ENCODE measurements around the gene VAMP7. TPM values are rescaled to one million over a fixed set of nuclear protein-coding genes. Genes with fewer than 3 reads are reported as not detected.
"Not testable (repeated sequence)": the region's sequence is repeated elsewhere in the genome, so short reads cannot be mapped to it uniquely, and the experiment has no call there.

Gene VAMP7
- total RNA-seq, result 10 to 100 TPM; 33.6 to 35.5 TPM

- POLR2A ChIA-PET, result no interaction called here
These were observed at the start of gene VAMP7 for GRCh38 chrX:155881158-155881993. TSS of gene VAMP7 (plus strand) at chrX:155881345. CDS start at chrX:155889467, 8,122 bp downstream.

GRCh38 chrX:155841232-155841631 is 39.9 kb upstream of the VAMP7 start:
- Mint-ChIP-seq H3K27me3 (ENCODE audit: low read depth) (no peaks in the 10 kb centered on the region), H3K27ac (no peak overlapping the region), H3K9me3 (ENCODE audit: insufficient read depth) (peaks cover 9% of the 10 kb centered on the region), H3K4me3 (no peak overlapping the region), H3K4me1 (ENCODE audit: low read depth) (no peaks in the 10 kb centered on the region), H3K36me3 (ENCODE audit: low read depth) (no peaks in the 10 kb centered on the region)
- POLR2A ChIA-PET, result no interaction called here
- DNase-seq (no peak), ATAC-seq (no peak)
- CTCF ChIA-PET, result no interaction called here

More at GRCh38 chrX:155881158-155881993, at the start of gene VAMP7:
- Mint-ChIP-seq H3K27ac (peak within 1 kb of the TSS; percentile 90), H3K4me3 (peak within 1 kb of the TSS; percentile 86), H3K4me1 (ENCODE audit: low read depth) (peaks cover 8% of the 10 kb centered on the region), H3K27me3 (ENCODE audit: low read depth) (peaks cover 3% of the 10 kb centered on the region), H3K36me3 (ENCODE audit: low read depth) (peaks cover 3% of the 10 kb centered on the region), H3K9me3 (ENCODE audit: insufficient read depth) (no peaks in the 10 kb centered on the region)
- CTCF ChIA-PET, result no interaction called here
- DNase-seq, result peak; percentile 88
- ATAC-seq, result peak; percentile 99

DNA sequence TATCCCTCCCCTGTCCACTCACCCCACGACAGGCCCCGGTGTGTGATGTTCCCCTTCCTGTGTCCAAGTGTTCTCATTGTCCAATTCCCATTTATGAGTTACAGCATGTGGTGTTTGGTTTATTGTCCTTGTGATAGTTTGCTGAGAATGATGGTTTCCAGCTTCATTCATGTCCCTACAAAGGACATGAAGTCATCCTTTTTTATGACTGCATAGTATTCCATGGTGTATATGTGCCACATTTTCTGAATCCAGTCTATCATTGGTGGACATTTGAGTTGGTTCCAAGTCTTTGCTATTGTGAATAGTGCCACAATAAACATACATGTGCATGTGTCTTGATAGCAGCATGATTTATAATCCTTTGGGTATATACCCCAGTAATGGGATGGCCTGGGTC is 29.4 kb upstream of the VAMP7 start:
- CTCF ChIA-PET; H3K27ac Mint-ChIP-seq; DNase-seq; H3K4me3 Mint-ChIP-seq; ATAC-seq; POLR2A ChIA-PET; H3K36me3 Mint-ChIP-seq (ENCODE audit: low read depth); H3K4me1 Mint-ChIP-seq (ENCODE audit: low read depth); H3K27me3 Mint-ChIP-seq (ENCODE audit: low read depth); H3K9me3 Mint-ChIP-seq (ENCODE audit: insufficient read depth): not testable (repeated sequence)

GRCh38 chrX:155857561-155857960 is 23.6 kb upstream of the VAMP7 start:
- Mint-ChIP-seq H3K4me3 (no peak overlapping the region), H3K4me1 (ENCODE audit: low read depth) (no peaks in the 10 kb centered on the region), H3K9me3 (ENCODE audit: insufficient read depth) (no peaks in the 10 kb centered on the region), H3K27me3 (ENCODE audit: low read depth) (peaks cover 10% of the 10 kb centered on the region), H3K36me3 (ENCODE audit: low read depth) (no peaks in the 10 kb centered on the region), H3K27ac (no peak overlapping the region)
- ChIA-PET CTCF (no interaction called here), POLR2A (no interaction called here)
- DNase-seq (no peak), ATAC-seq (no peak)

DNA sequence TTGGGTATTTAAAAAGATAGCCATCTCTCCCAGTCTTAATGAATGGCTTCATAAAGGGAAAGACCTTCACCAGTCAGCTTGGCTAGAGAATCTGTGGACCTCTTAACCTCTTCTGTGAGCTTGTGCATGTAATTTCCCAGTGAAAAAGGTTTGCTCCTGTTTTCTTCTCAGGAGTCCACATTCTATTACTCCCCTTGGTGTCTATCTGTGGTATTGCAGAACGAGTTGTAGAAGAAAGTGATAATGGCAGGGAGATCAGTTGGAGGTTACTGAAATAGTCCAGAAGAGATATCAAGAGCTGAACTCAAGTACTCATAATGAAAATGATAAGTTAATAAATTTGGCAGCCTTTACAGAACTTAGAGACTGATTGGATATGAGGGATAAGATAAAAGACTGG is 16.5 kb upstream of the VAMP7 start:
- CTCF ChIA-PET, result no interaction called here
- ATAC-seq, result no peak
- Mint-ChIP-seq H3K9me3 (ENCODE audit: insufficient read depth) (peaks cover 13% of the 10 kb centered on the region), H3K27ac (no peak overlapping the region), H3K27me3 (ENCODE audit: low read depth) (peaks cover 3% of the 10 kb centered on the region), H3K36me3 (ENCODE audit: low read depth) (no peaks in the 10 kb centered on the region), H3K4me1 (ENCODE audit: low read depth) (no peaks in the 10 kb centered on the region), H3K4me3 (no peak overlapping the region)
- no peak for DNase-seq
- POLR2A ChIA-PET, result no interaction called here

DNA sequence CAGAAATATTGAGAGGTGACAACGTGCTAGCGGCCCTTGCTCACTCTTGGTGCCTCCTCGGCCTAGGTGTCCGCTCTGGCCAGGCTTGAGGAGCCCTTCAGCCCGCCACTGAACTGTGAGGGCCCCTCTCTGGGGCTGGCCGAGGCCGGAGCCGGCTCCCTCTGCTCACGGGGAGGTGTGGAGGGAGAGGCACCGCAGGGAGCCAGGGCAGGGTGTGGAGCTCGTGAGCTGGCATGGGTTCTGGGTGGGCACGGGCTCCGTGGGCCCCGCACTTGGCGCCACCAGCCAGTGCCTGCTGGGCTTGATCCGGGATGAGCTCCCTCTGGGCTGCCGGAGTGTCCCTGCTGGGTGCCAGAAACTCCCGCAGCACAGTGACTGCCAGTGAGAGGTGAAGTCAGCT is 16.0 kb upstream of the VAMP7 start:
- Mint-ChIP-seq H3K4me3 (no peak overlapping the region), H3K27ac (no peak overlapping the region), H3K27me3 (ENCODE audit: low read depth) (peaks cover 3% of the 10 kb centered on the region), H3K9me3 (ENCODE audit: insufficient read depth) (peaks cover 13% of the 10 kb centered on the region), H3K36me3 (ENCODE audit: low read depth) (no peaks in the 10 kb centered on the region), H3K4me1 (ENCODE audit: low read depth) (no peaks in the 10 kb centered on the region)
- ATAC-seq (no peak), DNase-seq (no peak)
- ChIA-PET CTCF (no interaction called here), POLR2A (no interaction called here)

- no peak for DNase-seq
- no peaks in the 10 kb centered on the region for H3K36me3 Mint-ChIP-seq (ENCODE audit: low read depth)
- H3K27me3 Mint-ChIP-seq (ENCODE audit: low read depth), result no peaks in the 10 kb centered on the region
- no peak overlapping the region for H3K27ac Mint-ChIP-seq
- CTCF ChIA-PET, result no interaction called here
- no peaks in the 10 kb centered on the region for H3K4me1 Mint-ChIP-seq (ENCODE audit: low read depth)
- POLR2A ChIA-PET, result no interaction called here
- H3K4me3 Mint-ChIP-seq, result no peak overlapping the region
- no peak for ATAC-seq
- H3K9me3 Mint-ChIP-seq (ENCODE audit: insufficient read depth), result peaks cover 13% of the 10 kb centered on the region
These were observed 13.3 kb upstream of the VAMP7 start for GRCh38 chrX:155867821-155868220.

GRCh38 chrX:155870958-155871357 is 10.2 kb upstream of the VAMP7 start:
- POLR2A ChIA-PET, result no interaction called here
- no peak overlapping the region for H3K4me3 Mint-ChIP-seq
- CTCF ChIA-PET, result no interaction called here
- no peak overlapping the region for H3K27ac Mint-ChIP-seq
- ATAC-seq, result no peak
- H3K27me3 Mint-ChIP-seq (ENCODE audit: low read depth), result peaks cover 6% of the 10 kb centered on the region
- H3K36me3 Mint-ChIP-seq (ENCODE audit: low read depth), result no peaks in the 10 kb centered on the region
- H3K9me3 Mint-ChIP-seq (ENCODE audit: insufficient read depth), result peaks cover 11% of the 10 kb centered on the region
- H3K4me1 Mint-ChIP-seq (ENCODE audit: low read depth), result peaks cover 4% of the 10 kb centered on the region
- no peak for DNase-seq

GRCh38 chrX:155871934-155872333 is 9.2 kb upstream of the VAMP7 start:
- peaks cover 9% of the 10 kb centered on the region for H3K9me3 Mint-ChIP-seq (ENCODE audit: insufficient read depth)
- H3K27me3 Mint-ChIP-seq (ENCODE audit: low read depth), result peaks cover 6% of the 10 kb centered on the region
- no peak for DNase-seq
- no peak for ATAC-seq
- CTCF ChIA-PET, result no interaction called here
- H3K27ac Mint-ChIP-seq, result no peak overlapping the region
- H3K36me3 Mint-ChIP-seq (ENCODE audit: low read depth), result no peaks in the 10 kb centered on the region
- H3K4me1 Mint-ChIP-seq (ENCODE audit: low read depth), result peaks cover 4% of the 10 kb centered on the region
- POLR2A ChIA-PET, result no interaction called here
- no peak overlapping the region for H3K4me3 Mint-ChIP-seq

GRCh38 chrX:155873188-155873587 is 8.0 kb upstream of the VAMP7 start:
- H3K4me3 Mint-ChIP-seq, result no peak overlapping the region
- H3K27ac Mint-ChIP-seq, result no peak overlapping the region
- H3K9me3 Mint-ChIP-seq (ENCODE audit: insufficient read depth), result peaks cover 5% of the 10 kb centered on the region
- CTCF ChIA-PET, result no interaction called here
- ATAC-seq, result no peak
- H3K4me1 Mint-ChIP-seq (ENCODE audit: low read depth), result peaks cover 4% of the 10 kb centered on the region
- H3K27me3 Mint-ChIP-seq (ENCODE audit: low read depth), result peaks cover 8% of the 10 kb centered on the region
- no peak for DNase-seq
- POLR2A ChIA-PET, result no interaction called here
- H3K36me3 Mint-ChIP-seq (ENCODE audit: low read depth), result no peaks in the 10 kb centered on the region

DNA sequence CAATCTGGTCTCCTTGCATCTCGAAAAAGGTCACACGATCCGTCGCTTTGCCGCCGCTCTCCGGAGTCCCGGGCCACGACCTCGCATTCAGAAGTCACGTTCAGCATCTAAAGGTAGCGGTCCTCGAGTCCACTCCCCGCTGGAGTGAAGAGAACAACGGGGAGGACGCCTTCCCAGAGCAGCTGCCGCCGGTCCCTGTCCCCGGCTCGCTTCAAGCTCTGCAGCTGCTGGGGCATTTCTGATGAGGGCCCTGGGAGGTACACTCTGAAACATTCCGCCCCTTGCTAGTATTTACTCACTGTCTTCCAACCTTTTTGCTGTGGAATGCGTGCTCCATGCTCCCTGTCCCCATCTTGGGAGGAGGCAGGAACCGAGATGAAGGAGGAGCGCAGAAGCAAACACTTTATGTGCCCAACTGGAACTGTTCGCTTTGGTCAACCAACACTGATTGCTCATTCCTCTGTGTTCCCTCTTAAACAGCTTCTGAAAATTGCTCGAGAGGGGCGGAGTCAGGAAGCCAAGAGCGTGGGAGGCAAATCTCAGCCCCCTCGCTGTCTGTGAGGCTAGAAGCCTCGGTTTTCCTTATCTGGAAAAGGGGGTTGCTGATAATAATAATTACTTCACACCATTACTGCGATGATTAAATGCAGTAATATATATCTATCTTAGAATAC is 6.4 kb upstream of the VAMP7 start:
- ATAC-seq, result no peak
- POLR2A ChIA-PET, result no interaction called here
- H3K4me1 Mint-ChIP-seq (ENCODE audit: low read depth), result peaks cover 4% of the 10 kb centered on the region
- no peaks in the 10 kb centered on the region for H3K9me3 Mint-ChIP-seq (ENCODE audit: insufficient read depth)
- no peak overlapping the region for H3K4me3 Mint-ChIP-seq
- peaks cover 8% of the 10 kb centered on the region for H3K27me3 Mint-ChIP-seq (ENCODE audit: low read depth)
- DNase-seq, result no peak
- CTCF ChIA-PET, result no interaction called here
- H3K36me3 Mint-ChIP-seq (ENCODE audit: low read depth), result no peaks in the 10 kb centered on the region
- H3K27ac Mint-ChIP-seq, result no peak overlapping the region

DNA sequence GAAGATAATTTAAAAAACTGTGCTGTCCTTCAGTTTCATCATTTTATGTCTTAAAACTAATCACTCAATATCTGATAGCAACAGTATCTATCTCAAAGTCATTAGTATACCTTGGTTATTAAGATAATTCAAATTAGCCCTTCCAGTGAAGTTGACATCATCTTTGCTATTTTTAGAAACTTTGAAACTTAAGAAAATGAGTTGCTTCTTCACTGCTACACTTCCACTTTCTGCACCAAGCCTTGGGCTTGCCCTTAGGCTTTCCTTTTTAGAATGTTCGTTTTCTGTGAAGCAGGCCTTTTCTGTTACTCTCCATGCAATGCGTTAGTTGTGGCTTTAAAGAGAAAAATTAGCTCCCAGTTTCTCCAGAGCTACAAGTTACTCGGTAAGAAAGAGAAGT is 4.4 kb upstream of the VAMP7 start:
- ChIA-PET CTCF (no interaction called here), POLR2A (no interaction called here)
- Mint-ChIP-seq H3K36me3 (ENCODE audit: low read depth) (no peaks in the 10 kb centered on the region), H3K4me1 (ENCODE audit: low read depth) (peaks cover 4% of the 10 kb centered on the region), H3K27ac (no peak overlapping the region), H3K27me3 (ENCODE audit: low read depth) (peaks cover 8% of the 10 kb centered on the region), H3K4me3 (no peak overlapping the region), H3K9me3 (ENCODE audit: insufficient read depth) (no peaks in the 10 kb centered on the region)
- DNase-seq (no peak), ATAC-seq (no peak)
